Measurements from ENCODE around the gene WNT16.
"Not testable (repeated sequence)": the region's sequence is repeated elsewhere in the genome, so short reads cannot be mapped to it uniquely, and the experiment has no call there.

WNT16 gene

GRCh38 chr7:121328508-121329190, at the start of gene WNT16:
Gene WNT16 (plus strand): TSS chr7:121329000. CDS start chr7:121329293, 293 bp downstream.
- DNase-seq, result no peak

DNA sequence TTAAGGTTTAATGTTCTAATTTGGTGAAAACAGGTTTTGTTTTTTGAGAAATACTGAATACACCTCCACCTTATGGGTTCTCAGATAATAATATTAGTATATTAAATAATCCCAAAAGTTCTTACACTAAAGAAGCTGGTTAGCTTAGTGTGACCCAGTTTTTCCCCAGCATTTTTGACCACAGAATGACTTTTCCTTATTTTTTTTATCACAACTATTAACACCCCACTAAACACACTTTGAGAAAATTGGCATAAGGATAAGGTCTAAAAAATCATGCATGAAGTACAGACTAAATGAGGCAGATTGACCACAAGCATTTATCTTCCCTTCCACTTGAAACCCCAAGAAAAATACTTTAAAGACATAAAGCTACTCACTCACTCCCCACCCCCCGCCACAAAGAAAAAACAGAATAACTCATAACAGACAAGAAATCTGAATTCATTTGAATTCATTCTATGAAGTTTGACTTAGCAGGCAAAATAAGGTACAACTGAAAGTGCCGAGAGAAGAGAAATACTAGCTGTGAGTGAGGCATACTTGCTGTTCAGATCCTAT, 49.7 kb upstream of the WNT16 start:
- no peak for DNase-seq

- no peak for DNase-seq
These were observed 49.0 kb upstream of the WNT16 start for GRCh38 chr7:121279822-121280221.

DNA sequence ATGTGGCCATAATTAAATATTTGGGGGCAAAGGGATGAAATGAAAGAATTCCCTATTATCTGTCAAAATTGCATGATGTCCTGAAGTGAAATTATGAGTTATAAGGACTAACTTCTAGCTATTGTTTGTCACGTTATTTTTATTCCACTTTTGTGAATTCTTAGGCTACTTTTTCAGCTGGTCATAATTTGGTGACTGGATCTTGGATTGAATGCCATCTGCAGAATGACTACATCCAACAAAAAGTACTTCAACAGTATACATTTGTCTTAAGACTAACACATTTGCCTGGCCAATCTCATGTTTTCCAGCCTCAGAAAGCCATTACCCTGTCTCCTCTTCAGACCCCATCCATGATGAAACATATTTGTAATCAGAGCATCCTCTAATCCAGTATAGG, 48.1 kb upstream of the WNT16 start:
- no peak for DNase-seq

GRCh38 chr7:121282129-121282528, 46.7 kb upstream of the WNT16 start:
- DNase-seq, result no peak

DNA sequence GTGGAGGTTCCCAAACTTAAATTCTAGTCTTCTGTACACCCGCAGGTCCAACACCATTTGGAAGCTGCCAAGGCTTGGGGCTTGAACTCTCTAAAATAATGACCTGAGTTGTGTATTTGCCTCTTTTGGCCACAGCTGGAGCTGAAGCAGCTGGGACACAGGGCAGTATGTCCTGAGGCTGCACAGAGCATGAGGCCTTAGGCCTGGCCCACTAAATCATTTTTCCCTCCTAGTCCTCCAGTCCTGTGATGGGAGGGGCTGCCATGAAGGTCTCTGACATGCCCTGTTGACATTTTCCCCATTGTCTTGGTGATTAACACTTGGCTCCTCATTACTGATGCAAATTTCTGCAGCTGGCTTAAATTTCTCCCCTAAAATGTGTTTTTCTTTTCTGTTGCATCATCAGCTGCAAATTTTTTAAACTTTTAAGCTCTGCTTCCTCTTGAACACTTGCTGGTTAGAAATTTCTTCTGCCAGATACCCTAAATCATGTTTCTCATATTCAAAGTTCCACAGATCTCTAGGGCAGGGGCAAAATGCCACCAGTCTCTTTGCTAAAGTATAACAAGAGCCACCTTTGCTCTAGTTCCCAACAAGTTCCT, 43.6 kb upstream of the WNT16 start:
- no peak for DNase-seq

DNA sequence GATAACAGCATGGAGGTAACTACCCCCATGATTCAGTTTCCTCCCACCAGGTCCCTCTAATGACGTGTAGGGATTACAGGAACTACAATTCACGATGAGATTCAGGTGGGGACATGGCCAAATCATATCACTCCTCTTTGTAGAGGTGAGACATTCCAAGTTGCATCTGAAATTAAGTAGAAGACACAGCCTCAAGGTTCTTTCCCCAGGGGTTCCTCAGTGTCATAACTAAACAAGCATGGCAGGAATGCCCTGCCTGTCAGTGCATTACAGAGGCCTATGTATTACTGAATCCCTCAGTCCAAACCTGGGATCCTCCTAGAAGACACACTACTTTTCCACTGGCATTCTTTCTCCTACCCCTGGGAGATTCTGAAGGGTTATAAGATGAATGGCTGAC, 42.6 kb upstream of the WNT16 start:
- DNase-seq, result no peak

DNA sequence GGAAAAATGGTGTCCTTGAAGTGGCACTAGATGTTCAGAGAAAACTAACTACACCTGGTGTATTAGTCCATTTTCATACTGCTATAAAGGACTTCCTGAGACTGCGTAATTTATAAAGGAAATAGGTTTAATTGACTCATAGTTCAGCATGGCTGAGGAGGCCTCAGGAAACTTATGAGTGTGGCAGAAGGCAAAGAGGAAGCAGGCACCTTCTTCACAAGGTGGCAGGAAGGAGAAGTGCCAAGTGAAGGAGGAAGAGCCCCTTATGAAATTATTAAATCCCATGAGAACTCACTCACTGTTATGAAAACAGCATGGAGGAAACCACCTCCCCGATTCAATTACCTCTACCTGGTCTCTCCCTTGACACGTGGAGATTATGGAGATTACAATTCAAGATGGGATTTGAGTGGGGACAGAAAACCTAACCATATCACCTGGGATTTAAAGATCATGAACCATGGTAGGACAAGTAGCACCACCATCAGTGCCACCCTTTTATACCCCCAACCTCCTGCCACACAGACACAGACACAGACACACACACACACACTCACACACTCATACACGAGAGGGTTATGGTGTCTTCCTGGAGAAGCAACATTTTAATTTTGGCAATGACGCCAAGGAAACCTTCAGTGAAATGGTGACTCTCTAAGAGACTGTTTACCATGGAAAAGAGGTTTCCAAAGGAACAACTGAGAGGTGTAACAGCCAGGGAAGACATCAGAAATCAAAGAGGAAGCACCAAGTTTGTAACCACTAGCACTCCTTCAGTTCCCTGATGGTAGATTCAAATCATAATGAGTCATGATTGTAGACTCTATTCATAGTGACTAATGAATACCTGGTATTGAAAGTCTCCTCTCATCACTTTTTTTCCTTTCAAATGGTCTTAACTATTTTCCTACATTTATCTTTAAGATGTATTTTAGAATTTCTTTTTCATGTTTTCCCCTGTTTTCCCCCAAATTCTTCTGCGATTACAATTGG, 41.8 kb upstream of the WNT16 start:
- DNase-seq, result no peak

DNA sequence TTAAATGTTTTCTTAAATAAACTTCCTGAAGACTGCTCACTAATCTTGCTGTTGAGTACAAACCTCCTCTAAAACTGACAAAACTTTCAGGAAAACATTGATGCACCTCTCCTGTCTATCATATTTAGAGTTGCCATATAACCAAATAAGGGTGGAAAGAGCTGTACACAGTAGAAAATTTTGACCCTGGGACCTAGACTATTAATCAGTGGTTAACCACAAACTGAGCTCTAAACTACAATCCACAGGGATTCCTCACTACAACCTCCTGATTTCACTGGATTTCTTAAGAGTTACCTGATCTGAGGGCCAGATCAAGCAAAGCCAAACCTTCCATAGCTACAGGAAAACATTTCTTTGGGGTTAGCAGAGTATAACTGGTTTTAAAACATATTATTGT, 39.9 kb upstream of the WNT16 start:
- DNase-seq, result no peak

DNA sequence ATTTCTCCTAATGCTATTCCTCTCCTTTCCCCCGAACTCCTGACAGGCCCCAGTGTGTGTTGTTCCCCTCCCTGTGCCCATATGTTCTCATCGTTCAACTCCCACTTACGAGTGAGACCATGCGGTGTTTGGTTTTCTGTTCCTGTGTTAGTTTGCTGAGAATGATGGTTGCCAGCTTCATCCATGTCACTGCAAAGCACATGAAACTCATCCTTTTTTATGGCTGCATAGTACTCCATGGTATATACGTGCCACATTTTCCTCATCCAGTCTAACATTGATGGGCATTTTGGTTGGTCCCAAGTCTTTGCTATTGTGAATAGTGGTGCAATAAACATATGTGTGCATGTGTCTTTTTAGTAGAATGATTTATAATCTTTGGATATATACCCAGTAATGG, 38.9 kb upstream of the WNT16 start:
- DNase-seq, result not testable (repeated sequence)

- no peak for DNase-seq
These were observed 34.3 kb upstream of the WNT16 start for GRCh38 chr7:121294448-121294992.

DNA sequence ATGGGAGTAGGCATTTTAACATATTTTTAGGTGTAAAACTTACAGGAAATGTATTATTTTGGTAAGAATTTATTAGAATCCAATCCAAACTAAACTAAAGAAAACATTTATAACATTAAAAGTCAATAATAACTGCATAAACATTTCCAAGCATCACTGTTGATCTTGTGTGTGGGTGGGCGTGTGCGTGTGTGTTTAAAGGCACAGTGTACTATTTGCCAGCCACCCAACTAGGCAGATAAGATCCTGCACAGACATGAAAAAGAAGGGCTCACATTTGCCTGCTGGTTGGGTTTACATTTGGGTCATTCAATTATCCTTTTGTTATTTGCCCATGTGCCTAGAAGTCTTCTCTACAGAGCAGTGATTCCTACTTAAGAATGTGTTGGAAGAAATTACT, 31.0 kb upstream of the WNT16 start:
- no peak for DNase-seq

DNA sequence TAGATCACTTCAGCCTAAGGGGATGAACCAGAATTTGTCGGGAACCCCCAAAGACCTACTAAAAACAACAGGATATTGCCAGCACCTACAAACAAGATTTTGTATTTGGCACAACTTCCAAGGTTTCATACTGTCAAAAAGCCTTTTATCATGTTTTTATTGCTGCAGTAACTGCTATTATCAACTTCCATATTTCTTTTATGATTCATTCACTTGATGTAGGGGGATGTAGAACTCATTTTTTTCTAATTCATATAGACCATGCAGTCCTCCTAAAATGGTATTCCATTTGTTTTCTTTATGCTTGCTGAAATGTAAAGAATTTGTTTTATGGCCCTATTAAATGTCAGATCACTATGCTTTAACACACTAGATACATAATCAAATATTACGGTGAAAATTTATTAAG, 30.0 kb upstream of the WNT16 start:
- DNase-seq, result no peak

DNA sequence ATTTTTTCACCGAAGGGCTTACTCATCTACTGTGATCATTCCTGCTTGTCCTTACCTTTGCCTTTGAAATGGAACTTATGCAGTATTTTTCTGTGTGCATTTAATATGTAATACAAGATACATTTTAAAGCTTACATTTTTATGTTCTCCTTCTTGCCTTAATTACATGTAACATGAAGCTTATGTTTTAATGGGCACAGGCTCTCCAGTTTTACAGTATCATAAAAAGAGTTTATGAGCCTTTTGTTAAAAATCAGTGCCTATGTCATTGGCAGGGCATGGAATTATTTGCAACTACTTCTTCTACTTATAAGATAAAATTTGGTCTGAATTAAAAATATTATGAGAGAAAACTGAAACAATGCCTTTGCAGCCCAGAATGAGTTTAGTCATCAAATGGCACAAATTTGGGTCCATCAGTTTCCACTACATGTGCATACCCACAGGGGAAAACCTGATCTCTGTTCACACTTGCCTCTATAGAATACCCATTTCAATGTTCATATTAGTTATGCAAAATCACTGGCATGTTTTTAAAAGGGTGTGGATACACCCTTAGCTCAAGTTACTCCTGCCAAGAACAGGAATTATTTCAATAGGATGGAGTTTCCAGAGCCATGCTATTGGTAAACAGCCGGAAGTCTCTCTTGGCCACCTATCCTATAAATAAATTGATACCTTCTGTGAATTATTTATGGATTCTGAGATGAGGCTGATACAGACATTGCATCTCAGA, 27.9 kb upstream of the WNT16 start:
- DNase-seq, result no peak

GRCh38 chr7:121301446-121302213, 27.2 kb upstream of the WNT16 start:
- no peak for DNase-seq

- no peak for DNase-seq
These were observed 26.5 kb upstream of the WNT16 start for GRCh38 chr7:121302214-121302745.

GRCh38 chr7:121303422-121304101, 25.2 kb upstream of the WNT16 start:
- no peak for DNase-seq

DNA sequence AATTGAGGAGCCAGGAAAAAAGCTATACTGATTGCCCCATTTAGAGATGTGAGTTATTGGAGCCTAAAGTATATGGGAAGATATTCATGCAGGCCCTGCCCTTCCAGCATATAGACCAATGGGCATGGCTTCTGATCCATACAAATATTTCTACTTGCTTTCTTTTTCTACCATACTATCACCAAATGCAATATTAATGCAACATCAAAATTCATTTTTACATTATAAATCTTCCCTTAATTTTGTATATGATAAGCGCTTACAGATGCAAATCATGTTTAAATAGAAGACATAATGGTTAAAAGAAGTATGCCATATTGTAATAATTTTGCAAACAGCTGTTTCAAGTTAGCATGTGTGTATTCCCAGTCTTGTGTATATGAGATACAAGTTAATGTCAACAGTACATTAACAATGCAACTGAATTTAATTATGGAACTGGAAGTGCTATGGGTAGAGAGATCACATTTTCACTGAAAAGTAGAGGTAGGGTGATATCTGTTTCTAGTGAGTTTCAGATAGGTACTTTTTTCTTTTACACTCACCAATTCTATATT, 24.6 kb upstream of the WNT16 start:
- DNase-seq, result no peak

DNA sequence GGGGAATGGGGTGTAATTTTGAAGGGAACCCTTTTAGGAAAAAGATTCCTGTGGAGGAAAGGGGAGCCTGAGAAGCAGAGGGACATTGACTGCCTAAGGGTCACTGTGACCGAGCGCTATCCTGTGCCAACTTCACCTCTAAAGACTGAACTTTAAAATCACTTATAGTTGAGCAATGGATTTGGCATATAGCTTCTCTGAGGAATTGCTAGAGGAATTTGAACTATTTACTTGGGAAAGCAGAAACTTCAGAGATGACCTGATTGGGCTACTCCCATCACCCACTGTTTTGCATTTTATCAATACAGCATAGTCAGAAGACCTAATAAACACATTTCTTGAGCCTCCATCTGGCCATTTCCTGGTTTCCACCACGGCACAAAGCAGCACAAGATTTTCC, 23.7 kb upstream of the WNT16 start:
- DNase-seq, result no peak

GRCh38 chr7:121306565-121306964, 22.2 kb upstream of the WNT16 start:
- no peak for DNase-seq

All from NCI-H748 treated with DMSO at 0.1 percent for 48 hours (cell line).